DMS53 treated with DMSO at 0.1 percent for 48 hours (cell line): Measurements from ENCODE around the gene SUGCT.
"Not testable (repeated sequence)": the region's sequence is repeated elsewhere in the genome, so short reads cannot be mapped to it uniquely, and the experiment has no call there.

Source experiments
- DNase-seq: peaks from one replicate; lab custom pipeline; 2025; ENCODE audit not compliant: unreplicated experiment; lab: John Stamatoyannopoulos, UW

Gene SUGCT

GRCh38 chr7:40138973-40139372 is 4.2 kb downstream of the SUGCT start:
- no peak for DNase-seq

GRCh38 chr7:40139891-40140290 is 5.1 kb downstream of the SUGCT start:
- DNase-seq, result not testable (repeated sequence)

- DNase-seq, result not testable (repeated sequence)
These were observed 7.1 kb downstream of the SUGCT start for GRCh38 chr7:40141916-40142315.

- DNase-seq, result not testable (repeated sequence)
These were observed 10.9 kb downstream of the SUGCT start for GRCh38 chr7:40145596-40146130.

- no peak for DNase-seq
These were observed 12.8 kb downstream of the SUGCT start for GRCh38 chr7:40147371-40148246.

GRCh38 chr7:40148247-40148580 is 13.4 kb downstream of the SUGCT start:
- DNase-seq, result not testable (repeated sequence)

GRCh38 chr7:40148671-40149070 is 13.9 kb downstream of the SUGCT start:
- DNase-seq, result no peak

- DNase-seq, result no peak
These were observed 16.7 kb downstream of the SUGCT start for GRCh38 chr7:40151504-40151903.

- no peak for DNase-seq
These were observed 22.2 kb downstream of the SUGCT start for GRCh38 chr7:40156988-40157387.

GRCh38 chr7:40162516-40162915 is 27.7 kb downstream of the SUGCT start:
- DNase-seq, result no peak

GRCh38 chr7:40165216-40165615 is 30.4 kb downstream of the SUGCT start:
- no peak for DNase-seq

GRCh38 chr7:40167291-40167690 is 32.5 kb downstream of the SUGCT start:
- DNase-seq, result no peak

GRCh38 chr7:40168266-40168665 is 33.5 kb downstream of the SUGCT start:
- not testable (repeated sequence) for DNase-seq

- not testable (repeated sequence) for DNase-seq
These were observed 38.3 kb downstream of the SUGCT start for GRCh38 chr7:40173121-40173520.

GRCh38 chr7:40175256-40175655 is 40.5 kb downstream of the SUGCT start:
- DNase-seq, result not testable (repeated sequence)

- no peak for DNase-seq
These were observed 41.1 kb downstream of the SUGCT start for GRCh38 chr7:40175725-40176510.

GRCh38 chr7:40177071-40177470 is 42.3 kb downstream of the SUGCT start:
- DNase-seq, result no peak

GRCh38 chr7:40182452-40182851 is 47.6 kb downstream of the SUGCT start:
- DNase-seq, result no peak

GRCh38 chr7:40186586-40186985 is 51.8 kb downstream of the SUGCT start:
- no peak for DNase-seq

GRCh38 chr7:40192036-40192435 is 57.2 kb downstream of the SUGCT start:
- DNase-seq, result no peak

GRCh38 chr7:40194745-40195144 is 59.9 kb downstream of the SUGCT start:
- no peak for DNase-seq

- no peak for DNase-seq
These were observed 62.7 kb downstream of the SUGCT start for GRCh38 chr7:40197527-40197926.
